H1 (cell line): ENCODE data around the gene CHSY1. TPM values are rescaled to one million over a fixed set of nuclear protein-coding genes. Genes with fewer than 3 reads are reported as not detected.

Source experiments
- CTCF ChIA-PET: fragments of 300-600 bp; sonication (Branson Sonifier 250); formaldehyde crosslinking; loops from one replicate; lab custom pipeline; 2021; ENCODE audit not compliant: partially characterized antibody; lab: Charles Lee
- POLR2A ChIA-PET: fragments of 300-600 bp; sonication (Branson Sonifier 250); formaldehyde crosslinking; loops from one replicate; lab custom pipeline; 2021; ENCODE audit warnings: inconsistent platforms; ENCODE audit not compliant: partially characterized antibody; lab: Charles Lee
- DNase-seq, 2 experiments: peaks; one replicate each; pipeline versions ENCODE4 v3.0.0 to v3.0.0-alpha.2; 2010 to 2022; ENCODE audit warnings: low spot score in 2 of 2, low read depth in 1 of 2, mixed read lengths in 1 of 2
- FAIRE-seq: peaks from 2 replicates; lab custom pipeline; 2011; peaks lifted over from hg19 to GRCh38; lab: Jason Lieb, UNC
- H2AFZ ChIP-seq: 2 replicates; pipeline ENCODE4 v1.8.1; 2012; ENCODE audit warnings: low read length, inconsistent platforms
- H2AK5ac ChIP-seq: 2 replicates; pipeline ENCODE4 v1.6.1; 2013; ENCODE audit warnings: low read depth, low read length
- H2BK120ac ChIP-seq: replicated peaks from 2 replicates; pipeline ENCODE3; 2013; ENCODE audit warnings: low read depth, low read length, inconsistent platforms
- H2BK12ac ChIP-seq: 2 replicates; pipeline ENCODE4 v1.6.1; 2013; ENCODE audit warnings: low read depth, low read length
- H2BK15ac ChIP-seq: 2 replicates; pipeline ENCODE4 v1.6.1; 2013; ENCODE audit warnings: low read length
- H2BK20ac ChIP-seq: 2 replicates; pipeline ENCODE4 v1.6.1; 2013; ENCODE audit warnings: low read length
- H2BK5ac ChIP-seq: 2 replicates; pipeline ENCODE4 v1.6.1; 2013; ENCODE audit warnings: low read depth, low read length
- H3K14ac ChIP-seq: 2 replicates; pipeline ENCODE4 v1.6.1; 2013; ENCODE audit warnings: inconsistent platforms; ENCODE audit not compliant: insufficient read length
- H3K18ac ChIP-seq: 2 replicates; pipeline ENCODE4 v1.6.1; 2013; ENCODE audit warnings: low read length; ENCODE audit errors: extremely low read depth
- H3K23ac ChIP-seq: 2 replicates; pipeline ENCODE4 v1.6.1; 2013; ENCODE audit warnings: inconsistent platforms; ENCODE audit not compliant: insufficient read length
- H3K23me2 ChIP-seq: 2 replicates; pipeline ENCODE4 v1.6.1; 2013; ENCODE audit warnings: low read depth, low read length
- H3K27ac ChIP-seq: 2 replicates; pipeline ENCODE4 v1.6.1; 2011; ENCODE audit warnings: low read depth, low read length, inconsistent platforms
- H3K27me3 ChIP-seq, 4 experiments: replicated peaks in 1 of 4; 1 replicate in 1 of 4; 2 replicates in 3 of 4; pipeline versions ENCODE4 v1.6.1 to v1.8.1; 2011 to 2013; ENCODE audit warnings: low read length in 3 of 4, mild to moderate bottlenecking in 3 of 4, inconsistent platforms in 2 of 4, mixed read lengths in 2 of 4, moderate library complexity in 1 of 4; ENCODE audit not compliant: control insufficient read depth in 3 of 4, insufficient read depth in 3 of 4; ENCODE audit errors: extremely low read depth in 1 of 4
- H3K36me3 ChIP-seq, 4 experiments: 2 replicates each; pipeline versions ENCODE4 v1.6.1 to v1.8.1; 2011 to 2013; ENCODE audit warnings: mild to moderate bottlenecking in 4 of 4, low read length in 3 of 4, moderate library complexity in 2 of 4, control low read depth in 1 of 4, inconsistent platforms in 1 of 4; ENCODE audit not compliant: insufficient read depth in 4 of 4, control insufficient read depth in 2 of 4
- H3K4ac ChIP-seq: replicated peaks from 2 replicates; pipeline ENCODE3; 2013; ENCODE audit warnings: low read length, low read depth, mixed read lengths, inconsistent platforms; ENCODE audit not compliant: insufficient read length
- H3K4me1 ChIP-seq, 4 experiments: replicated peaks in 1 of 4; 1 replicate in 1 of 4; 2 replicates in 3 of 4; pipeline versions ENCODE4 v1.6.1 to v1.8.1; 2011 to 2013; ENCODE audit warnings: low read length in 3 of 4, inconsistent platforms in 2 of 4, mixed read lengths in 1 of 4; ENCODE audit not compliant: insufficient read depth in 4 of 4, control insufficient read depth in 3 of 4
- H3K4me2 ChIP-seq, 2 experiments: 2 replicates each; pipeline versions ENCODE4 v1.6.1 to v1.8.1; 2011 to 2013; ENCODE audit warnings: low read depth in 2 of 2, low read length in 2 of 2, control low read depth in 1 of 2, inconsistent platforms in 1 of 2, mild to moderate bottlenecking in 1 of 2; ENCODE audit not compliant: insufficient read depth in 1 of 2
- H3K4me3 ChIP-seq, 4 experiments: fragments of 200-600, 300-600 bp in 1 of 4; sonication (generic), shearing (Covaris generic), sonication (Bioruptor Twin) in 1 of 4; 2 replicates each; pipeline versions ENCODE4 v1.5.1 to v1.8.1; 2011 to 2016; ENCODE audit warnings: low read length in 4 of 4, low read depth in 3 of 4, control low read depth in 2 of 4, inconsistent platforms in 2 of 4, mild to moderate bottlenecking in 2 of 4, mixed read lengths in 1 of 4, moderate library complexity in 1 of 4; ENCODE audit not compliant: insufficient read depth in 2 of 4; ENCODE audit errors: extremely low read depth in 1 of 4
- H3K56ac ChIP-seq: replicated peaks from 2 replicates; pipeline ENCODE3; 2013; ENCODE audit warnings: low read depth, mild to moderate bottlenecking, mixed read lengths, low read length, inconsistent platforms; ENCODE audit not compliant: insufficient read length
- H3K79me1 ChIP-seq: 2 replicates; pipeline ENCODE4 v1.6.1; 2013; ENCODE audit warnings: low read depth, low read length, control low read depth
- H3K79me2 ChIP-seq, 2 experiments: 2 replicates each; pipeline versions ENCODE4 v1.6.1 to v1.8.1; 2012 to 2013; ENCODE audit warnings: low read length in 2 of 2, mild to moderate bottlenecking in 2 of 2, inconsistent platforms in 1 of 2; ENCODE audit not compliant: insufficient read depth in 2 of 2, control insufficient read depth in 1 of 2
- H3K9ac ChIP-seq, 4 experiments: replicated peaks in 1 of 4; 1 replicate in 1 of 4; 2 replicates in 3 of 4; pipeline versions ENCODE4 v1.6.1 to v1.8.1; 2011 to 2013; ENCODE audit warnings: low read depth in 3 of 4, low read length in 3 of 4, control low read depth in 2 of 4, mild to moderate bottlenecking in 2 of 4, moderate library complexity in 2 of 4, inconsistent platforms in 1 of 4; ENCODE audit errors: extremely low read depth in 1 of 4
- H3K9me3 ChIP-seq, 2 experiments: 2 replicates each; pipeline versions ENCODE4 v1.6.1 to v1.8.1; 2012 to 2013; ENCODE audit warnings: mild to moderate bottlenecking in 2 of 2, moderate library complexity in 2 of 2, control low read depth in 1 of 2, inconsistent platforms in 1 of 2, low read depth in 1 of 2, low read length in 1 of 2, mixed read lengths in 1 of 2; ENCODE audit not compliant: insufficient read depth in 2 of 2
- H4K20me1 ChIP-seq, 2 experiments: replicated peaks in 1 of 2; 2 replicates each; pipeline versions ENCODE3 to v1.8.1; 2011 to 2013; ENCODE audit warnings: inconsistent platforms in 2 of 2, low read length in 2 of 2, mild to moderate bottlenecking in 1 of 2; ENCODE audit not compliant: insufficient read depth in 2 of 2, control insufficient read depth in 1 of 2
- H4K5ac ChIP-seq: 2 replicates; pipeline ENCODE4 v1.6.1; 2013; ENCODE audit warnings: low read length, low read depth, mixed read lengths, inconsistent platforms; ENCODE audit not compliant: insufficient read length
- H4K8ac ChIP-seq: 2 replicates; pipeline ENCODE4 v1.8.0; 2013; ENCODE audit warnings: mild to moderate bottlenecking, moderate library complexity, low read length, inconsistent platforms; ENCODE audit not compliant: insufficient read depth; ENCODE audit errors: extremely low read depth
- H4K91ac ChIP-seq: replicated peaks from 2 replicates; pipeline ENCODE3; 2013; ENCODE audit warnings: low read length, mixed read lengths, inconsistent platforms; ENCODE audit not compliant: insufficient read length
- ASH2L ChIP-seq: fragments of 200-600, 300-600 bp; sonication (generic); IDR thresholded peaks from one replicate; pipeline ENCODE4 v1.7.1; 2017; ENCODE audit warnings: low read length
- KDM4A ChIP-seq: IDR thresholded peaks from one replicate; pipeline ENCODE4 v1.7.1; 2012; ENCODE audit warnings: low read depth, mild to moderate bottlenecking, moderate library complexity, low read length, inconsistent platforms; ENCODE audit not compliant: severe bottlenecking
- PHF8 ChIP-seq: fragments of 200-600 bp; sonication (generic); conservative IDR thresholded peaks from 2 replicates; pipeline ENCODE4 v1.7.1; 2012; ENCODE audit warnings: low read depth, mild to moderate bottlenecking, inconsistent platforms, low read length, moderate library complexity
- TBP ChIP-seq: IDR thresholded peaks from 2 replicates; pipeline ENCODE4 v1.6.1; 2011; ENCODE audit warnings: low read depth, low read length, improper control_type of control experiment
- WGBS, 2 experiments: shearing (Covaris generic) in 1 of 2; methylation state at CpG; one replicate each; pipeline versions ENCODE4 v1.1.6 to v1.1.7; 2013 to 2015; ENCODE audit warnings: low lambda C conversion rate in 2 of 2, mixed read lengths in 2 of 2, inconsistent platforms in 1 of 2, low coverage in 1 of 2, missing lambda C conversion rate in 1 of 2; ENCODE audit not compliant: insufficient replicate concordance in 2 of 2, insufficient coverage in 1 of 2, insufficient read length in 1 of 2; ENCODE audit errors: extremely low coverage in 1 of 2, missing lambda C conversion rate in 1 of 2; 5-methylcytosine and 5-hydroxymethylcytosine counted together
- polyA plus RNA-seq, 7 experiments: library from polyadenylated mRNA; depleted of rRNA in 3 of 7; stranded (reverse) in 5 of 7; unstranded in 2 of 7; fragments of >200 nt in 5 of 7; fragments of 200-250 nt in 2 of 7; gene quantifications; 1 replicate in 5 of 7; 2 replicates in 1 of 7; 4 replicates in 1 of 7; pipeline versions ENCODE4 v1.2.1 to v1.2.3, GENCODE V29; 2011 to 2013; ENCODE audit warnings: missing spikeins in 2 of 7, mixed read lengths in 2 of 7
- total RNA-seq: library from RNA; stranded (reverse); fragmentation: NEBNext Ultra II Directional; extraction: Animal tissue kit (Norgen Biotek cat#: 25700); gene quantifications from 2 replicates; pipeline ENCODE4 v1.2.1, GENCODE V29; 2021

The CHSY1 gene
- total and polyA plus RNA-seq, 2 of the 8 experiments (the other 6 are each of a cell fraction or from before 2014, with no cell fraction given), result 24.9 to 60.7 TPM

GRCh38 chr15:101250873-101251829, 697 bp downstream of the CHSY1 start:
- no peak overlapping the region for H2BK15ac ChIP-seq
- H3K23me2 ChIP-seq, result peaks cover 13% of the 10 kb centered on the region
- ChIA-PET POLR2A (interaction anchor here (0.6 to 5.1 kb wide), 17 partner anchors 7 to 237 kb away, joined by 3 to 18 read pairs (median 4); no protein-coding TSS in a partner anchor), CTCF (interaction anchor here (1.0 to 9.9 kb wide), 9 partner anchors 62 to 240 kb away, joined by 3 to 216 read pairs (median 4); no protein-coding TSS in a partner anchor)
- H4K20me1 ChIP-seq, result peaks cover 9 to 20% of the 10 kb centered on the region in 2 experiments
- peak overlapping the region; percentile 53 for H4K5ac ChIP-seq
- H3K9me3 ChIP-seq, result no peaks in the 10 kb centered on the region
- no peak overlapping the region for H3K4ac ChIP-seq
- H3K27ac ChIP-seq, result peak overlapping the region; percentile 18; the same call in 1 of the 2 replicates
- FAIRE-seq, result no peak
- H2AK5ac ChIP-seq, result no peak overlapping the region
- peak overlapping the region; percentile 83 for H4K91ac ChIP-seq
- no peak overlapping the region for H3K14ac ChIP-seq
- H3K79me2 ChIP-seq, result peaks cover 27 to 53% of the 10 kb centered on the region in 2 experiments
- peaks cover 6 to 16% (median 11%) of the 10 kb centered on the region in 4 experiments for H3K4me1 ChIP-seq
- H4K8ac ChIP-seq, result peak overlapping the region; percentile 88
- H2BK20ac ChIP-seq, result no peak overlapping the region
- H3K18ac ChIP-seq, result no peak overlapping the region
- no peak overlapping the region for H3K23ac ChIP-seq
- H2BK5ac ChIP-seq, result peak overlapping the region; percentile 26; the same call in 1 of the 2 replicates
- DNase-seq, result no peak
- H3K36me3 ChIP-seq, result peaks cover 0 to 3% (median 0%) of the 10 kb centered on the region in 4 experiments; a peak in 1 of 8 replicates
- peaks cover 5% of the 10 kb centered on the region for H3K79me1 ChIP-seq
- H3K56ac ChIP-seq, result peak overlapping the region; percentile 40
- H3K9ac ChIP-seq, result peak overlapping the region; percentile 75 to 88 (median 84)
- H2BK12ac ChIP-seq, result no peak overlapping the region
- 2% methylated on average over 36 of the region's 150 CpGs; no CpG with 5 or more reads in 1 of the 2 experiments for WGBS, 2 experiments
- H3K4me3 ChIP-seq, result peak overlapping the region; percentile 55 to 77 (median 74)
- no peak overlapping the region for H2AFZ ChIP-seq
- H2BK120ac ChIP-seq, result no peak overlapping the region
- TF ChIP-seq TBP, result no peak
- TF ChIP-seq PHF8, result peak; percentile 50
- peak; percentile 55 for TF ChIP-seq KDM4A
- TF ChIP-seq ASH2L, result peak; percentile 38
- TF ChIP-seq, all 59 proteins: peak for 3
- peaks cover 0 to 3% (median 0%) of the 10 kb centered on the region in 4 experiments; a peak in 3 of 7 replicates for H3K27me3 ChIP-seq
- H3K4me2 ChIP-seq, result peak overlapping the region; percentile 89 to 97
